Measurements from ENCODE around the gene PSMB8.
A peak's percentile ranks its signal among the peaks of the same experiment; 100 is the strongest.
"Not testable (repeated sequence)": the region's sequence is repeated elsewhere in the genome, so short reads cannot be mapped to it uniquely, and the experiment has no call there.

PSMB8 gene

DNA sequence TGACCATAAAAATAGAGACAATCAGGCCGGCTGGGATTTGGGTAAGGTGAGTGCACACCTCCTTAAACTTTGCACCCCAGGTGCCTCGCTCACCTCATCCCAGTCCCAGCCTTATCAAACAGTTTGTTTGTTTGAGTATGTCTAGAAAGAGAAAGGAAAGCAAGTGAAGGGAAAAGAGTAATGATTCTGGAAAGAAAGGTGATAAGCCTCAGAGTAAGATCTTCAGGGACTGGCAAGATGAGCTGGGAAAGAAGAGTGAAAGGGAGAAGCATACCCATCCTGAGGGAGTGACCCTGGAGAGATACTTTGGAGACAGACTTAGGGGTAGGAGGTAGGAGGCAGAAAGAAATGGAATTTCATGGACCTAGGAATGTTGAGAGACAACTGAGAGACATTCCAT, 7.0 kb downstream of the PSMB8 start:
- DNase-seq (ENCODE audit: low read depth) = no peak

DNA sequence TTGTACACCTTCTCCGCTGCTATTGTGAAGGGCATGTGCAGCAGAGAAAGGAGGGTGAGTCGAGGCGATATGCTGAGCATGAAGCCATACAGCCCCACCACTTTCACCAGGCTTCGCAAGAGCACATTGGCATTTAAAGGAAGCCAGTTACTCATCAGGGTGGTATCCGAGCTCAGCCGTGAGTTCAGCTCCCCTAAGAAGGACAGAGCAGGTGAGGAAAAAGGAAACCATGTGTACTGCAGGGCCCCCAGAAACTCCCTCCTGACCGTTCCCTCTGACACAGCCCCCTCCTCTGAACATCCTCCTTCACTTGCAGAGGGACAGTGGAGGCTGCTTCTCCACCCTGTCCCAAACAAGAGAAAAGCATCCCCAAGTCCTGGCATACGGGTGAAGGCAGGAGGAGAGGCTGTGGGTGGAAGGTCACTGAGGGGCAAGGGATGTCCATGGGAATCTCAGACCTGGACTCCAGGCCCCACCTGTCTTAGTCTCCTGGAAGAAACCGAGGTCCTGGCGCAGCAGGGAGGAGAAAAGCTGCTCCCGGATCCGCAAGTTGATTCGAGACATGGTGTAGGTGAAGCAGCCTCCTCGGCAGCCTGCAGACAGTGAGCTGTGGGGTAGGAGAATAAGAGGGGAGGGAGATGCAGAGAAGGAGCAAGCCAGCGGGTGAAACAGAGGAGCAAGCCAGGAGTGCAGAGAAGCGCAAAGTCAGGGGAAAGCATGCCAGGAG, 8.5 kb downstream of the PSMB8 start:
- no peak for DNase-seq (ENCODE audit: low read depth)

DNA sequence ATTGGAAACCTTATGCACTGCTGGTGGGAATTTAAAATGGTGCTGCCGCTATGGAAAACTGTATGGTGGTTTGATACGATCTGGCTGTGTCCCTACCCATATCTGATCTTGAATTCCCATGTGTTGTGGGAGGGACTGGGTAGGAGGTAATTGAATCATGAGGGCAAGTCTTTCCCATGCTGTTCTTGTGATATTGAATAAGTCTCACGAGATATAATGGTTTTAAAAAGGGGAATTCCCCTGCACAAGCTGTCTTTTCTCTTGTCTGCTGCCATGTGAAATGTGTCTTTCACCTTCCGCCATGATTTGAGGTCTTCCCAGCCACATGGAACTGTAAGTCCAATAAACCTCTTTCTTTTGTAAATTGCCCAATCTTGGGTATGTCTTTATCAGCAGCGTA, 10.2 kb downstream of the PSMB8 start:
- DNase-seq (ENCODE audit: low read depth) = no peak

GRCh38 chr6:32832535-32832934, 11.3 kb downstream of the PSMB8 start:
- DNase-seq (ENCODE audit: low read depth) = no peak

GRCh38 chr6:32830936-32831335, 12.9 kb downstream of the PSMB8 start:
- no peak for DNase-seq (ENCODE audit: low read depth)

GRCh38 chr6:32830017-32830416, 13.8 kb downstream of the PSMB8 start:
- DNase-seq (ENCODE audit: low read depth) = no peak

GRCh38 chr6:32829495-32829894, 14.4 kb downstream of the PSMB8 start:
- no peak for DNase-seq (ENCODE audit: low read depth)

DNA sequence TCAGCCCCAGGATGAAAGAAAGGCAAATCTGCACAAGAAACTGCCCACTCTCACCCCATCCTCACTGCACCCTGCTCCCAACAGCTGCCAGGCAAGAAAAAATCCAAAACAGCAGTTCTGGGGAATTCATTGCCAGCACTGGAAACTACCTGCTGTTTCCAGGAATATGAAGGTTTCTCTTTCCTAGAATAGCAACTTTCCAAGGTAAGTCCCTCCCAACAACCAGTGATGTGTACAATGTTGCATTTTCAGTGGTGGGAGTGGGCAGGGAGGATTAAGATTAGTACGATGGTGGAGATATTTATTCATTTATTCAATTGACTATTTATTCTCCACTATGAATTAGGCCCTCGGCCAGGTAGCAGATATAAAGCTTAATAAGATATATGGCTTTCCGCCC, 16.8 kb downstream of the PSMB8 start:
- no peak for DNase-seq (ENCODE audit: low read depth)

DNA sequence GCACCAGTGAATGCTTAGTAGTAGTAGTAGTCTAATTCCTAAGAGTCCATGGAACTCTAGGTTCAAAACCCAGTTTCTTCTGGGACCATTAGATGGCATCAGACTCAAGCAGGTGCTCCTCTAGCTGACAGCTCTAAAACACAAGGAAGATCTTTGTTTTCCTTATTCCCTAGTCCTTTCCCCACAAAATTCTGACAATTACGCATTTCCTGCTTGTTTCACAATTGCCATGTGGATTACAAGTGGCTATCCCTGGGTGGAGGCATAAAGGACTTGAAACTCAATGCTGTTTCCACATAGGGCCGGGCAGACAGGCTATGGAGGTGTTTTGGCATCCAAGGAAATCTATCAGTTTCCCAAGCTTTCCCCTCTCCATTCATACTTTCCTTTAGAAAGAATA, 17.9 kb downstream of the PSMB8 start:
- no peak for DNase-seq (ENCODE audit: low read depth)

- no peak for DNase-seq (ENCODE audit: low read depth)
These were observed 24.1 kb downstream of the PSMB8 start for GRCh38 chr6:32819729-32820128.

- DNase-seq (ENCODE audit: low read depth) = no peak
These were observed 25.0 kb downstream of the PSMB8 start for GRCh38 chr6:32818867-32819266.

DNA sequence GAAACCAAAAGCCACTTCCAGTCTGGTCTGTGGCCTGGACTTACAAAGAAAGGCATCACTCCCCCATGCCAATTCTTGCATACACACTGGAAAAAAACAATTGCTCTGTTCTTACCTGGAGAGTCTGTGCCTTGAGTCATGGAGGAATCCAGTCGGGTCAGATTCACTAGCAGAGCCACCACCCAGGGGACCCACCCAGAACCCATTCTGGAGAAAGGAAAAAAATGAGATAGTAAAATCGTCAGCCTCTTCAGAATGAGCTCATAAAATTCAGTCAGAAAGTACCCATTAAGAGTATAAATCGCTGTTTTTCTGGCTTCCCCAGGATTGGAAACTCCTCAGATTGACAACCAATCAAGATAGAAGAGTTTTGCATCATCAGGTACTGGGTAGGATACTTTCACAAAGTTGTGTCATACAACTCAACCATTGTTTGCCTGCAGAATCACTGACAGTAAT, 27.1 kb downstream of the PSMB8 start, which contains the start of gene HLA-DOB:
Gene HLA-DOB (minus strand): TSS at position 257 of the 459 bp plus-strand sequence. CDS start 51 bp downstream, at position 206.
- DNase-seq (ENCODE audit: low read depth) = no peak

- DNase-seq (ENCODE audit: low read depth) = no peak
These were observed 27.9 kb downstream of the PSMB8 start for GRCh38 chr6:32815996-32816395.

DNA sequence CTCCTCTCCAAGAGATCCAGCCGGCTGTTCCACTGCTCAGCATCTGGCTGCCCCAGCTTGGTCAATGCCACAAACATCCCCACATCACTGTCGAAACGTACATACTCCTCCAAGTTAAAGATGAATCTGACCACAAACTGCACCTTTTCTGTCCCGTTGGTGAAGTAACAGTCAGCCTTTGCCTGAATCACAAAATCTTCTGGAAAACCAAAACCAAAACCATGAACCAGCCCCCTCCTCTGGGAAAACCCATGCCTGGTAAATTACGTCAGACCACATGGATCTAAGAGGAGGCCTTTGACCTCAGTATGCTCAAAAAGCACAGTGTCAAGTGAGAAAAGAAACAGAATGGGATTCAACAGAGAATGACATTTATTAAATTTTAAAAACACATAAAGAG, 28.7 kb downstream of the PSMB8 start:
- no peak for DNase-seq (ENCODE audit: low read depth)

DNA sequence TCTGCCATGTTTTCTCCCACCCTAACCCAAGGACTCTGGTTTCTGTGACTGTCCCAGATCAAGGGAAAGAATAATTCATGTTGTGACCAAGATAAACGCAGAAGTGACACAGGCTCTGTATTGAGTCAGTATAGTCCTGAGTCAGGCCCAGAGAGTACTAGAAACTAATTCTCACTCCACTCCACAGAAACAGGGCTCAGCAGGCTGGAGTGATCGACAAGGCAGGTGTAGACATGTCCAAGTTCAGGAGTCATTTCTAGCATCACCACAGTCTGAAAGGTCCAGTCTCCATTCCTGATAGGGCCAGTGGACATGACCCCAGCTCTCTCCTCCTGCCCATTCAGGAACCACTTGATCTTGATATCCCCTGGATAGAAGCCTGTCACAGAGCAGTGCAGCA, 29.7 kb downstream of the PSMB8 start:
- no peak for DNase-seq (ENCODE audit: low read depth)

DNA sequence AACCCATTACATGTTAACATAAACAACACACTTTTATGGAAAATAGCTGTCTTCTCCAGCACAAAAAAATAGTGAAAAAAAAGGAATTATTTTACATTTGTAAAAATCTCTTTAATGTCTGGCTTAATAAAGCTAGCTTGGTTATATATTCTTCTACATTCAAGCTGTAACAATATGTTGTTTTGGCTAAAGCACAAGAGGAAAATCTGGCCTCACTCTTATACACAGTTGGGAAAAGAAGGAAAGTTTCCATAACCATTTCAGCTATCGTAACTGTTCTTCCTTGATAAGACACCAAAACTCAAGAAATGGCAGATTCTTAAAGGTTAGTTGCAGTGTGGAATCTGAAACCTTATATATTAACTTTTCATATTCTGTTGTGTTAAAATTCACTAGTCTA, 34.7 kb downstream of the PSMB8 start:
- no peak for DNase-seq (ENCODE audit: low read depth)

DNA sequence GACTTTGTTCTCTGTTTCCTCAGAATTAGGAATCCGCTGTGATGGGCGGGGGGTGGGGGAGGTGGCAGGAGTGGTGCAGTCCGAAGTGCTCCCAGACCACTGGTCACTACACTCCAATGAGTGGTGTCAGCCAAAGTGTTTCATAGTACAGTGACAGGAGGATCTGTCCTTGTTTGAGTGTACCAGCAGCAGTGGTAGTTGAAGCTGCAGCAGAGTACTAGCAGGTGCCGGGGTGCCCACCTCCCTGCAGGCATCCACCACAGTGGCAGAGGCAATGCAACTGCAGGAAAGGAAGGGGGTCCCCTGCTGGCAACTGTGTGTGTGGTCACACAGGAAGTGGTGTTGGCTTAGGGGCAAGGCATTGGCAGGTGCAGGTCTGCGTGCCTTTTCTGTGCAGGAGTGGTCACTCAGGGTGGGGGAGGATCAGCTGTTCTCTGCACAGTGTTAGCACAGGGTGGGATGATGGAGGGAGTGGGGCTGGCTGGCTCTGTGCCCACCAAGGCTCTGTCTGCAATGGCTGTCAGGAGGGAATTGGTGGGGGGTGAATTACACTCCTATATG, 36.7 kb downstream of the PSMB8 start:
- DNase-seq (ENCODE audit: low read depth) = no peak

DNA sequence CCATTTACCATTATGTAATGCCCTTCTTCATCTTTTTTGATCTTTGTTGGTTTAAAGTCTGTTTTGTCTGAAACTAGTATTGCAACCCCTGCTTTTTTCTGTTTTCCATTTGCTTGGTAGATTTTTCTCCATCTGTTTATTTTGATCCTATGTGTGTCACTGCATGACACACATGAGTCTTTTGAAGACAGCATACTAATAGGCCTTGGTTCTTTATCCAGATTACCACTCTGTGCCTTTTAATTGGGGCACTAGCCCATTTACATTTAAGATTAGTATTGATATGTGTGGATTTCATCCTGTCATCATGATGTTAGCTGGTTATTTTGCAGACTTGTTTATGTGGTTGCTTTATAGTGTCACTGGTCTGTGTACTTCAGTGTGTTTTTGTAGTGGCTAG, 38.4 kb downstream of the PSMB8 start:
- not testable (repeated sequence) for DNase-seq (ENCODE audit: low read depth)

DNA sequence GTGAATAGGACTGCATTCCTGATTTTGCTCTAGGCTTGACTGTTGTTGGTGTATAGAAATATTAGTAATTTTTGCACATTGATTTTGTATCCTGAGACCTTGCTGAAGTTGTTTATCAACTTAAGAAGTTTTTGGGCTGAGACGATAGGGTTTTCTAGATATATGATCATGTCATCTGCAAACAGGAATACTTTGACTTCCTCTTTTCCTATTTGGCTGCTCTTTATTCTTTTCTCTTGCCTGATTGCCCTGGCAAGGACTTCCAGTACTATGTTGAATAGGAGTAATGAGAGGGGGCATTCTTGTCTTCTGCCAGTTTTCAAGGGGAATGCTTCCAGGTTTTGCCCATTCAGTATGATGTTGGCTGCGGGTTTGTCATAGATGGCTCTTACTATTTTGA, 40.4 kb downstream of the PSMB8 start:
- no peak for DNase-seq (ENCODE audit: low read depth)

- no peak for DNase-seq (ENCODE audit: low read depth)
These were observed 44.1 kb downstream of the PSMB8 start for GRCh38 chr6:32799740-32800139.

GRCh38 chr6:32799168-32799567, 44.7 kb downstream of the PSMB8 start:
- no peak for DNase-seq (ENCODE audit: low read depth)

- peak; percentile 80 for DNase-seq (ENCODE audit: low read depth)
These were observed 46.7 kb downstream of the PSMB8 start for GRCh38 chr6:32796848-32797776.

DNA sequence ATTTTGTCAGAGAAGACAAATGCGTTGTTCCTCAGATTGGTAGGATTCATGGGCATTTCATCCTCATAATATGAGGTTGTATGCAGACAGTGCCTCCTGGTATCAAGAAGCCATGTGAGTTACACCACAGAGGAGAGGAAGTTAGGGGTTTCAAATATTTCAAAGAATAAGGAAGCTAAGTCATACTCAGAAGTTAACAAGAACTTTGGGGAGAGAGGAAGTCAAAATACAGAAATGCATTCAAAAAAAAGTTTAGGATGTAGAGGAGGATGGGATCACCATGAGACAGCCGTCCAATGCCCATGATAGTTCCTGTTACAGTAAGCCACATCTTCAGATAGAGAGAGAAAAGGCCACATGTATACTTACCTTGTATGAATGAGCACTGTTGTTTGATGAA, 49.3 kb downstream of the PSMB8 start:
- no peak for DNase-seq (ENCODE audit: low read depth)

Data from stimulated activated CD8-positive, alpha-beta memory T cell treated with anti-CD3 and anti-CD28 coated beads, Interleukin-15, amount 100 ng/mL, for 1 hour (primary cell).